Neuron (in vitro differentiated cells): ENCODE data around the gene NACAD.
A peak's percentile ranks its signal among the peaks of the same experiment; 100 is the strongest.

Experiments
- H2AFZ ChIP-seq: one replicate; pipeline ENCODE4 v1.6.1; 2013; ENCODE audit warnings: low read depth, mild to moderate bottlenecking, inconsistent platforms, low read length, moderate library complexity
- H3K27me3 ChIP-seq: one replicate; pipeline ENCODE4 v1.6.1; 2013; ENCODE audit warnings: low read length; ENCODE audit not compliant: insufficient read depth
- H3K36me3 ChIP-seq: one replicate; pipeline ENCODE4 v1.6.1; 2013; ENCODE audit warnings: low read length; ENCODE audit not compliant: insufficient read depth
- H3K4me1 ChIP-seq: one replicate; pipeline ENCODE4 v1.6.1; 2013; ENCODE audit warnings: low read length; ENCODE audit not compliant: insufficient read depth
- H3K4me3 ChIP-seq: 2 replicates; pipeline ENCODE4 v1.5.1; 2013; ENCODE audit warnings: mild to moderate bottlenecking, low read length, moderate library complexity
- H3K9me3 ChIP-seq: one replicate; pipeline ENCODE4 v1.6.1; 2013; ENCODE audit warnings: low read length

NACAD gene, protein sequence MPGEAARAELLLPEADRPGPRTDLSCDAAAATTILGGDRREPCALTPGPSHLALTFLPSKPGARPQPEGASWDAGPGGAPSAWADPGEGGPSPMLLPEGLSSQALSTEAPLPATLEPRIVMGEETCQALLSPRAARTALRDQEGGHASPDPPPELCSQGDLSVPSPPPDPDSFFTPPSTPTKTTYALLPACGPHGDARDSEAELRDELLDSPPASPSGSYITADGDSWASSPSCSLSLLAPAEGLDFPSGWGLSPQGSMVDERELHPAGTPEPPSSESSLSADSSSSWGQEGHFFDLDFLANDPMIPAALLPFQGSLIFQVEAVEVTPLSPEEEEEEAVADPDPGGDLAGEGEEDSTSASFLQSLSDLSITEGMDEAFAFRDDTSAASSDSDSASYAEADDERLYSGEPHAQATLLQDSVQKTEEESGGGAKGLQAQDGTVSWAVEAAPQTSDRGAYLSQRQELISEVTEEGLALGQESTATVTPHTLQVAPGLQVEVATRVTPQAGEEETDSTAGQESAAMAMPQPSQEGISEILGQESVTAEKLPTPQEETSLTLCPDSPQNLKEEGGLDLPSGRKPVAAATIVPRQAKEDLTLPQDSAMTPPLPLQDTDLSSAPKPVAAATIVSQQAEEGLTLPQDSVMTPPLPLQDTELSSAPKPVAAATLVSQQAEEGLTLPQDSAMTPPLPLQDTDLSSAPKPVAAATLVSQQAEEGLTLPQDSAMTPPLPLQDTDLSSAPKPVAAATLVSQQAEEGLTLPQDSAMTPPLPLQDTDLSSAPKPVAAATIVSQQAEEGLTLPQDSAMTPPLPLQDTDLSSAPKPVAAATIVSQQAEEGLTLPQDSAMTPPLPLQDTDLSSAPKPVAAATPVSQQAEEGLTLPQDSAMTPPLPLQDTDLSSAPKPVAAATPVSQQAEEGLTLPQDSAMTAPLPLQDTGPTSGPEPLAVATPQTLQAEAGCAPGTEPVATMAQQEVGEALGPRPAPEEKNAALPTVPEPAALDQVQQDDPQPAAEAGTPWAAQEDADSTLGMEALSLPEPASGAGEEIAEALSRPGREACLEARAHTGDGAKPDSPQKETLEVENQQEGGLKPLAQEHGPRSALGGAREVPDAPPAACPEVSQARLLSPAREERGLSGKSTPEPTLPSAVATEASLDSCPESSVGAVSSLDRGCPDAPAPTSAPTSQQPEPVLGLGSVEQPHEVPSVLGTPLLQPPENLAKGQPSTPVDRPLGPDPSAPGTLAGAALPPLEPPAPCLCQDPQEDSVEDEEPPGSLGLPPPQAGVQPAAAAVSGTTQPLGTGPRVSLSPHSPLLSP (N-terminal part only)

DNA sequence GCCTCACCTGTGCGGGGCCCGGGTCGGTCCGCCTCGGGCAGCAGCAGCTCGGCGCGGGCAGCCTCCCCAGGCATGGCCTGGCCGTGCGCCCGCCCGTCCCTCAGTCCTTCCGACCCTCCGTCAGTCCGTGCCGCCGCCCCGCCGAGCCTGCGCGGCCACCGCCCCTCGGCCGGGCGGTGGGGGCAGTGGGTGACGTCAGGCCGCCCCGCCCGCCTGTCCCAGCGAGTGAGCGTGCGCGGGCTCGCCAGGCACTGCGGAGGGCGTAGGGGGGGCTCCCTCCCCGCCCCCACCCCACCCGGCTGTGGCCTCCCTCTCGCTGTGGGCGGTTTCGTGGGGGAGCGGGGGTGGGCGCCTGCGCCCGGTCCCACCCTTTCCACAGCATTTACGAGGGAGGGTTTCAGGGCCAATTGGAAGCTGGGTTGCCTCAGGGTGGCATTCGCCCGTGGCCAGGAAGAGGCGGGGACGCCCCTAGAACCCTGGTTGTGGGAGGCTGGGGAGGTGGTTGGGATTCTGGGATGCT is at the start of gene NACAD:
Gene NACAD, minus strand, starts transcription at position 149 of the 520 bp plus-strand sequence. Its CDS starts 75 bp downstream, at position 74.
- Histone ChIP-seq H3K36me3 (peaks cover 6% of the 10 kb centered on the region), H3K4me1 (peaks cover 8% of the 10 kb centered on the region), H3K9me3 (no peaks in the 10 kb centered on the region), H3K27me3 (no peaks in the 10 kb centered on the region), H2AFZ (peak within 1 kb of the TSS; percentile 95), H3K4me3 (peak within 1 kb of the TSS; percentile 76)

DNA sequence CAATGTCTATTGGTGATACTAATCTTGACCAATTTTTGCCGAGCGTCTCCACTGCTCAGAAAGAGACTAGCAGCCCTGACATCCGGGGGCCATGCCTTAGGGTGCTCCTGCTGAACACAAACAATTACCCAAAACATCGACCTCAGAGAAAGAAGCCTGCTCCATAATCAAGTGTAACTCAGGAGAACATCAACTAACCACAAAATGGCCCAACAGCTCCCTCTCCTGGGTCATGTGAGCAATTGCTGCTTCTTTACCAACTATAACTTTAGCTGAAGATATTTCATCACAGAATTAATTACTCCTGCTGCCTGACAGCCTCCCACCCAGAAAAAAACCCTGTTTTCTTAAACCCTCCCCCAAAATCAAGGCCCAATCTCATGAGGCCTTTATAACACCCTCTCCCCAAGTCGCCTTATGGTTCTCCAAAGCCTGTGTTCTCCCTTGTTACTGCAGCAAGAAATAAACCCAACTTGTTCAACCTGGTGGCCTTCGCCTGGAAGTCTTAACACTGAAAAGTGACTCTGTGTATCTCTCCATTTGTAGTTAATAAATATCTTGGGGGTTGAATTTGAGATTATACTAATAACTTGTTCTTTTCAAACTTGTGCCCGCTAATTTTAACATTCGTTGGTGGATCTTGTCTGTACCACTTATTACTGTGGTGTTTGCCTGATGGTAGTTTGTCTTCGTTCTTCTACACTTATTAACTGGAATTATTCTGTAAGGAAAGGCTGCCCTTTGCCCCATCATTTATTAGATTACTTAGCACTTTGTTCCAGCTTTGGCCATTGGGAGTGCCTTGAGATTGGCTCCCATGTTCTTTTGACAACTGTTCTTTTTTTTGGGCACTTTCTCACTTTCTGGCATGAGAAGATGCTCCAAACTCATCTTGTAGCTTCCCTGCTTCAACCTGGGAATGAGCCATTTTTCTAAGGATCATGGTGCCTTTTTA is 47.6 kb upstream of the NACAD start:
- Histone ChIP-seq H3K4me3 (no peak overlapping the region), H3K9me3 (no peaks in the 10 kb centered on the region), H2AFZ (peak overlapping the region; percentile 74), H3K27me3 (peaks cover 2% of the 10 kb centered on the region), H3K36me3 (no peaks in the 10 kb centered on the region), H3K4me1 (peaks cover 4% of the 10 kb centered on the region)

DNA sequence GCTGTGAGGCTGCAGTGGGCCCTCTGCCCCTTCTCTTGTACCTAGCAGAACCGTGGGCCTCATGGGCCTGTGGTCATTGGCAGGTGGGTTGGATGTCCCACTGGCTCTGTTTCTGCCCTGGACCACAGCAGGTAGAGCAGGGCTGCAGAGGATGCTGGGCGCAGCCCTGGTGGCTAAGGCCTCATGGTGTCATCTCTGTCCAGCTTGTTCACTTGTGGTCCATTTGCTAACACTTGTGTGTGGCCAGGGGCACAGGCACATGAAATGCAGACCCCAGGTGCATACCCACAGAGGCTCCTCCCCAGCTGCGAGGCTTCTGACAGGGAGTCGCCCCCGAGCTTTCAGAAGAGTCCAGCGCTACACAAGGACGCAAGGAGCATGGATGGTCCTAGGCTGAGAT is 45.1 kb upstream of the NACAD start:
- H3K9me3 ChIP-seq, result no peaks in the 10 kb centered on the region
- H3K27me3 ChIP-seq, result no peaks in the 10 kb centered on the region

DNA sequence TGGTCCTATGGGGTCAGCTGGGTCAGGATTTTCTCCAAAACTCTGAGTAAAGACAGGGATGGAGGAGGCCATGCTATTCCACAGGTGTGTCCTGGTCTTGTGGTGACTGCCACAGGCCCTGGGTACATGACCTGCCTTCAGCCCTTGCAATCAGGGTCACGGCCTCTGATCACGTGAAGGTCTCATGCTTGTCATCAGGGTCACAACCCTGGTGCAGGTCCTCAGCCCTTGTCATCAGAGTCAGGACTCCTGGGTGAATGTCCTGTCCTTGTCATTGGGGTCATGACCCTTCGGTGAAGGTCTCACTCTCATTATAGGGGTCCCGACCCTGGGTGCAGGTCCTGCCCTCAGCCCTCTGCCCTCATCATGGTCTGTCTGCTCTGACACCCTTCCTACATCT is 44.6 kb upstream of the NACAD start:
- no peak overlapping the region for H3K4me3 ChIP-seq
- H3K9me3 ChIP-seq, result no peaks in the 10 kb centered on the region
- no peaks in the 10 kb centered on the region for H3K36me3 ChIP-seq
- no peak overlapping the region for H2AFZ ChIP-seq
- H3K27me3 ChIP-seq, result no peaks in the 10 kb centered on the region
- H3K4me1 ChIP-seq, result peaks cover 4% of the 10 kb centered on the region

More for the DNA sequence above, 45.1 kb upstream of the NACAD start:
- Histone ChIP-seq H3K36me3 (no peaks in the 10 kb centered on the region), H3K4me3 (no peak overlapping the region), H3K4me1 (peaks cover 4% of the 10 kb centered on the region), H2AFZ (no peak overlapping the region)

DNA sequence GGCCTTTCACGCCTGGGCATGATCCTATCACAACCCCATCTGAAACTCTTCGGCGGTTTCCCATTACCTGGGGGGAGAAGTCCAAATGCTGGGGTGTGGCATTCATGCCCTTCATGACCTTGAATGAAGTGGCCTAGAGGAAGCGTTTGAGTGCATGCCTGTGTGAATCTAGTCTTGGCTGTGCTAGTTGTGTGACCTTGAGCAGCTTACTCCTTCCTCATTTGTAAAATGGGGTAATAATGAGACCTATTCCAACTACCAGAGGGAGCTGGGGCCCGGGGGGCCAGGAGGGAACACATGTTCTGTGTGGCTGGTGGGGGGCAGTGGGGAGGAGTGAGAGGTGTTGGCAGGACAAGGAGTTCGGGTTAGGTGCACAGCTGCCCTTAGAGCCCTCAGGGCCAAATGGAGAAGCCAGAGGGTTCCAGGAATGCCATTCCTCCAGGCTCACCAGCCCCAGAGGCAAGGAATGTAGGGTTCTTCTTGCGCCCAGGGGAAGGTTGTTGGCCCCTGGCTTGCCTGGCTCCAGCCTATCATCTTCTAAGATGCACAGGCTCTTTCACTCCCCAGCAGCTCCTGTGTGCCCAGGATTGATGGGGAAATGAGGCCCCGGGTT is 44.0 kb upstream of the NACAD start:
- H3K4me1 ChIP-seq, result peaks cover 4% of the 10 kb centered on the region
- no peak overlapping the region for H2AFZ ChIP-seq
- no peaks in the 10 kb centered on the region for H3K36me3 ChIP-seq
- no peaks in the 10 kb centered on the region for H3K9me3 ChIP-seq
- no peak overlapping the region for H3K4me3 ChIP-seq
- H3K27me3 ChIP-seq, result no peaks in the 10 kb centered on the region

DNA sequence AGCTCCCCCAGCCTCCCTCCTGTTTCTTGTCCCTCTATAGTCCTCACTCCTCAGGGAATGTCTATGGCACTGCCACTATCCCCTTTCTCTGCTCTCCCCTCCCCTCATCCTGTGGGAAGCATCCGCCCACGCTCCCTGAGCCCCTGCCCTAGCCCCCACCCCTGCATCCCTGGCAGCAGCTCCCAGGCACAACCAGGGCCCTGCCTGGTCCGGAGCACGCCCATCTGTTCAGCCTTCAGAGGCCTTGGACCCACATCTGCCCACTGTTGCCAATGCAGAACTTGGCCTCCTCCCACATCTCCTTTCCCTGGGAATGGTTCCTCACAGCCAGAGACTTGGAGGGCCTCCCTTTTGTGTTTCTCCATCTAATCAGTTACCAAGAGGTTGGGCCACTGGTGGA is 43.1 kb upstream of the NACAD start:
- Histone ChIP-seq H3K36me3 (no peaks in the 10 kb centered on the region), H3K9me3 (no peaks in the 10 kb centered on the region), H3K27me3 (no peaks in the 10 kb centered on the region), H3K4me1 (peaks cover 7% of the 10 kb centered on the region), H2AFZ (no peak overlapping the region), H3K4me3 (no peak overlapping the region)

DNA sequence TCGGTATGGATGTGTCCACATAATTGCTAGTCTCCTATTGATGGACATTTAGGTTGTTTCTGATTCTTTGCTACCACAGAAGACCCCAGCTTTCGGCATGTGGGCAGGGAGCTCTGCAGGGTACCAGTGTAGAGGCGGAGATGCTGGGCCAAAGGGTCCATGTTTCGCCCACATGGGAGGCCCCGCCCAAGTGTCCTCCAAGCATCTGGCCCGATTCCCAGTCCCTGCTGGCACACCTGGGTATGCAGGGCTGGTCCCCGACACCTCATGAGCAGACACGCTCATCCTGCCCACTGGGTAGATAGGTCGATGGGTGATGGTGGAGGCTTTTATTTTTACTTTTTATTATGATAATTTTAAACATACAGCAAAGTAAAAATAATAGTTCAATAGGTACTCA is 42.1 kb upstream of the NACAD start:
- H3K4me1 ChIP-seq, result peaks cover 14% of the 10 kb centered on the region
- no peaks in the 10 kb centered on the region for H3K9me3 ChIP-seq
- no peak overlapping the region for H2AFZ ChIP-seq
- H3K27me3 ChIP-seq, result no peaks in the 10 kb centered on the region
- H3K4me3 ChIP-seq, result no peak overlapping the region
- no peaks in the 10 kb centered on the region for H3K36me3 ChIP-seq

DNA sequence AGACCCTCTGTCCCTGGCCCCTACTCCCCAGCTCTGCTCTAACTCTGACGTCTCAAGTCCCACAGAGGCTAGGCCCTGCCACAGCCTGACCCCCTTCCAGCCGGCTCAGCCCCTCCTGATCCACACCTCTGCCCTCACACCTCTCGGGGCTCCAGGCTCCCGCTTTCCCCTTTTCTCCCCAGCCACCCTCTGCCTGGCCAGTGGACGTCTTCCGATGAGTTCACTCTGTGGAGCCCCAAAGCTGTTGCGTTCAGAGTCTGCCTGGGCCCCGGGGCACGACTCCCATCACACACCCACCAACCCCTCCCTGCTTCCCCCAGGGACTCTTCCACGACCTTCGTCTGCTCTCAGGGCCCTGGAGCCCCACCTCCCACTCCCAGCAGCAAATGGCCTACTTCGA is 41.1 kb upstream of the NACAD start:
- Histone ChIP-seq H3K4me3 (no peak overlapping the region), H3K9me3 (no peaks in the 10 kb centered on the region), H3K36me3 (no peaks in the 10 kb centered on the region), H3K27me3 (no peaks in the 10 kb centered on the region), H2AFZ (no peak overlapping the region), H3K4me1 (peaks cover 12% of the 10 kb centered on the region)

DNA sequence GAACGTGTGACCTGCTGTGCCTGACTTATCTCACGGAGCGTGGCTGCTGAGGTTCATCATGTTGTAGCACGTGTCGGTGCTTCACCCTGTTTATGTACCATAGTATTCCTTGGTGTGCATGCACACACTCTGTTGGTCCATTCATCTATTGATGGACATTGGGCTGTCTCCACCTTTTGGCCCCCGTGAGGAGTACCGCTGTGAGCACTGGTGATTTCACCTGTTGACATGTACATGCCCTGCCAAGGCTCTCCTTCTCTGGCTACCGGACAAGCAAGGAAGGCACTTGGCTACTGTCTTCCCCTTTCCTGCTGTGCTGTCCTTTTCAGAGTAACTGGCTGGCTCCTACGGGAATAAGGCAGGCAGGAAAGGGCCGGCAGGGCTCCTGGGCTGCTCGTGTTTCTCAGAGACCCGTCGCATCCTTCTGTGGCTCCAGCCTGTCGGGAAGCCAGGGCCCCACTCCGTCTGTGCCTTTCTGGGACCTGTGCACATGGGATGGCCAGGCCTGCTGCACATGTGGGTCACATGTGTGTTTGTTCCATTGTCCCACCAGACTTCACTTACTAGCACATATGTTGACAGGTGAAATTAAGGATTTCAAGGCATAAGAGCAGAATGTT is 40.5 kb upstream of the NACAD start:
- Histone ChIP-seq H3K4me1 (peaks cover 13% of the 10 kb centered on the region), H3K27me3 (no peaks in the 10 kb centered on the region), H3K4me3 (no peak overlapping the region), H3K9me3 (no peaks in the 10 kb centered on the region), H3K36me3 (no peaks in the 10 kb centered on the region), H2AFZ (no peak overlapping the region)

DNA sequence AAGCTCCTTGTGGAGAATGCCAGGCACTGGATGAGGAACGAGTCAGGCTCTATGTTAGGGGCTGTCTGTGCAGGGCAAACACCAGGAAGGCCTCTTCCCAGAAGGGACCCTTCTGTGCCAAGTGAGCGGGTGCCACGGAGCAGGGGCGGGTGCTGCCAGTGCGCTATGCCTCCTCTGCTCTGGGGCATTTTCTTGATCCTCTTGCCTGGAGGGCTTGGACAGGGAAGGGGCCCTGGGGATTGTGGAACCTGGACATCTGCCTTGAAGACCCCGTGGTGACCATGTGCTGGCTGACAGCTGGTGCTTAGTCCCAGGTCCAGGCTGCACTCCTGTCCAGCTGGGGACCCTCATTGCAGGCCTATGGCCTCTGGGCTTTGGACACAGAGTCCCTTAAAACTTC is 38.2 kb upstream of the NACAD start:
- Histone ChIP-seq H2AFZ (no peak overlapping the region), H3K4me3 (no peak overlapping the region), H3K27me3 (no peaks in the 10 kb centered on the region), H3K4me1 (peaks cover 19% of the 10 kb centered on the region), H3K9me3 (no peaks in the 10 kb centered on the region), H3K36me3 (no peaks in the 10 kb centered on the region)

DNA sequence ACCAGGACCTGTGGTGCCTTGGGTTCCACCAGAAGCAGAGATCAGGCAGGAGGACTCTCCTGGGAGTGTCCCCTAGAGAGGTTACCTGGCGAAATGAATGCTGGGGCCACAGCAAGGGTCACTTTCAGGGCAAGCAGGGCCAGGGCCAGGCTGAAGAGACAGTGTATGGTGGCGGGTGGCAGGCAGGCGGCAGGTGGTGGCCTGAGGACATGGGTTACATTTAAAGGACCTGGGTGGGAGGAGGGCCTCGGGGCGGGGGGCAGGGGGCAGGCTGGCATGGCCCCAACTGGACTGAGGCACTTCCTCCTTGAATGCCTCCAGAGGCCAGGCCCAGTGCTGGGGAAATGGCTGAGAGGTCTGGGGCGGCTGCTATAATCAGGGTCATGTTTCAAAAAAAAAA is 37.4 kb upstream of the NACAD start:
- no peak overlapping the region for H2AFZ ChIP-seq
- no peak overlapping the region for H3K4me3 ChIP-seq
- no peaks in the 10 kb centered on the region for H3K27me3 ChIP-seq
- H3K4me1 ChIP-seq, result peaks cover 19% of the 10 kb centered on the region
- no peaks in the 10 kb centered on the region for H3K9me3 ChIP-seq
- no peaks in the 10 kb centered on the region for H3K36me3 ChIP-seq
